WTC11 (cell line): ENCODE measurements around the gene CPSF2. TPM values are rescaled to one million over a fixed set of nuclear protein-coding genes. Genes with fewer than 3 reads are reported as not detected.
"Not testable (repeated sequence)": the region's sequence is repeated elsewhere in the genome, so short reads cannot be mapped to it uniquely, and the experiment has no call there.

Source experiments
- ATAC-seq: fragments of 200-7000 bp; cut with Tn5 transposase; 2 replicates; pipeline ENCODE4 v1.10.0; 2021; ENCODE audit warnings: mild to moderate bottlenecking, moderate library complexity
- CTCF ChIA-PET: fragments of 300-600 bp; sonication (Branson Sonifier 250); formaldehyde crosslinking; loops from one replicate; lab custom pipeline; 2021; ENCODE audit warnings: antibody characterized with exemption; lab: Charles Lee
- POLR2A ChIA-PET: fragments of 350-600 bp; sonication (Branson Sonifier 250); formaldehyde crosslinking; loops from one replicate; lab custom pipeline; 2021; ENCODE audit warnings: antibody characterized with exemption; lab: Charles Lee
- DNase-seq: peaks from one replicate; pipeline ENCODE4 v3.0.0; 2021; ENCODE audit warnings: low spot score
- H3K27ac Mint-ChIP-seq: 2 replicates; pipeline ENCODE4 v1.8.0; 2021; ENCODE audit warnings: mixed read lengths
- H3K27me3 Mint-ChIP-seq: 2 replicates; pipeline ENCODE4 v1.8.0; 2021; ENCODE audit warnings: low read depth, mild to moderate bottlenecking, moderate library complexity, mixed read lengths
- H3K36me3 Mint-ChIP-seq: 2 replicates; pipeline ENCODE4 v1.8.0; 2021; ENCODE audit warnings: mixed read lengths
- H3K4me1 Mint-ChIP-seq: 2 replicates; pipeline ENCODE4 v1.8.0; 2022; ENCODE audit warnings: mixed read lengths
- H3K4me3 Mint-ChIP-seq: 2 replicates; pipeline ENCODE4 v1.8.0; 2021; ENCODE audit warnings: mild to moderate bottlenecking, moderate library complexity, mixed read lengths
- H3K9me3 Mint-ChIP-seq: 2 replicates; pipeline ENCODE4 v1.8.0; 2021; ENCODE audit warnings: mixed read lengths
- ARID4B ChIP-seq: sonication (generic); formaldehyde crosslinking; IDR thresholded peaks from 2 replicates; pipeline ENCODE4 v1.8.0; 2023; ENCODE audit warnings: missing genetic modification reagents, mild to moderate bottlenecking, borderline replicate concordance
- CBFB ChIP-seq: sonication (generic); formaldehyde crosslinking; IDR thresholded peaks from 2 replicates; pipeline ENCODE4 v1.8.1; 2022; ENCODE audit warnings: mild to moderate bottlenecking, low read depth, missing genetic modification reagents
- CREB1 ChIP-seq: sonication (generic); formaldehyde crosslinking; IDR thresholded peaks from 2 replicates; pipeline ENCODE4 v1.8.0; 2023; ENCODE audit warnings: mild to moderate bottlenecking, missing genetic modification reagents
- EMX1 ChIP-seq: fragments of 250-450 bp; sonication (Bioruptor Pico); IDR thresholded peaks from 2 replicates; pipeline ENCODE4 v1.8.0; 2021; ENCODE audit warnings: mild to moderate bottlenecking
- FOXJ3 ChIP-seq: sonication (generic); formaldehyde crosslinking; IDR thresholded peaks from 2 replicates; pipeline ENCODE4 v1.9.0; 2021; ENCODE audit warnings: missing genetic modification reagents, mild to moderate bottlenecking, borderline replicate concordance
- FOXP1 ChIP-seq: sonication (generic); formaldehyde crosslinking; IDR thresholded peaks from 2 replicates; pipeline ENCODE4 v1.8.0; 2022; ENCODE audit warnings: missing genetic modification reagents, mild to moderate bottlenecking, moderate library complexity, borderline replicate concordance
- IRF2 ChIP-seq: sonication (generic); formaldehyde crosslinking; IDR thresholded peaks from 2 replicates; pipeline ENCODE4 v1.8.0; 2022; ENCODE audit warnings: low read depth, missing genetic modification reagents, borderline replicate concordance
- KAT7 ChIP-seq: sonication (generic); formaldehyde crosslinking; IDR thresholded peaks from 2 replicates; pipeline ENCODE4 v1.8.1; 2023; ENCODE audit warnings: missing genetic modification reagents, mild to moderate bottlenecking, borderline replicate concordance
- NFATC4 ChIP-seq: fragments of 250-450 bp; sonication (Bioruptor Pico); IDR thresholded peaks from 2 replicates; pipeline ENCODE4 v1.9.0; 2021; ENCODE audit warnings: mild to moderate bottlenecking
- NFE2L1 ChIP-seq: sonication (generic); formaldehyde crosslinking; IDR thresholded peaks from 2 replicates; pipeline ENCODE4 v1.8.1; 2023; ENCODE audit warnings: missing genetic modification reagents
- NFYB ChIP-seq: sonication (generic); formaldehyde crosslinking; conservative IDR thresholded peaks from 2 replicates; pipeline ENCODE4 v1.8.0; 2022; ENCODE audit warnings: low read depth, missing genetic modification reagents
- NR1H2 ChIP-seq: sonication (generic); formaldehyde crosslinking; IDR thresholded peaks from 2 replicates; pipeline ENCODE4 v1.9.0; 2021; ENCODE audit warnings: mild to moderate bottlenecking, moderate library complexity, missing genetic modification reagents
- PREB ChIP-seq: sonication (generic); formaldehyde crosslinking; IDR thresholded peaks from 2 replicates; pipeline ENCODE4 v1.8.1; 2022; ENCODE audit warnings: mild to moderate bottlenecking, missing genetic modification reagents, moderate library complexity, borderline replicate concordance
- STAT6 ChIP-seq: sonication (generic); formaldehyde crosslinking; conservative IDR thresholded peaks from 2 replicates; pipeline ENCODE4 v1.8.1; 2023; ENCODE audit warnings: mild to moderate bottlenecking, low read depth, missing genetic modification reagents, moderate library complexity
- TEAD4 ChIP-seq: sonication (generic); formaldehyde crosslinking; IDR thresholded peaks from 2 replicates; pipeline ENCODE4 v1.8.0; 2022; ENCODE audit warnings: mild to moderate bottlenecking, missing genetic modification reagents
- ZNF121 ChIP-seq: sonication (generic); formaldehyde crosslinking; IDR thresholded peaks from 2 replicates; pipeline ENCODE4 v1.8.0; 2023; ENCODE audit warnings: missing genetic modification reagents
- ZNF219 ChIP-seq: sonication (generic); formaldehyde crosslinking; IDR thresholded peaks from 2 replicates; pipeline ENCODE4 v1.8.0; 2023; ENCODE audit warnings: missing genetic modification reagents, mild to moderate bottlenecking, borderline replicate concordance
- ZNF416 ChIP-seq: fragments of 250-450 bp; sonication (Bioruptor Pico); IDR thresholded peaks from 2 replicates; pipeline ENCODE4 v1.9.0; 2021; ENCODE audit warnings: mild to moderate bottlenecking, inconsistent platforms
- ZNF425 ChIP-seq: fragments of 250-450 bp; sonication (Bioruptor Pico); conservative IDR thresholded peaks from 2 replicates; pipeline ENCODE4 v1.9.0; 2021; ENCODE audit warnings: mild to moderate bottlenecking
- total RNA-seq: library from RNA; stranded (reverse); gene quantifications from 3 replicates; pipeline ENCODE4 v1.2.3, GENCODE V29; 2021
- TF ChIP-seq, protein P1 (sequence below): fragments of 250-450 bp; sonication (Bioruptor Pico); IDR thresholded peaks from 2 replicates; pipeline ENCODE4 v2.1.2; 2022; ENCODE audit warnings: mild to moderate bottlenecking, moderate library complexity

The CPSF2 gene
- total RNA-seq, 1 experiment from 2014 or later, result 109 TPM

- no peaks in the 10 kb centered on the region for H3K27me3 Mint-ChIP-seq
- POLR2A ChIA-PET, result no interaction called here
- H3K4me3 Mint-ChIP-seq, result no peak overlapping the region
- DNase-seq, result no peak
- TF ChIP-seq FOXJ3, result no peak
- no peak for TF ChIP-seq NR1H2 (CRISPR knock-in tag)
- TF ChIP-seq NFATC4 (CRISPR knock-in tag), result no peak
- no peak for TF ChIP-seq CBFB (CRISPR knock-in tag)
- no peak for TF ChIP-seq STAT6 (CRISPR knock-in tag)
- TF ChIP-seq, protein P1, sequence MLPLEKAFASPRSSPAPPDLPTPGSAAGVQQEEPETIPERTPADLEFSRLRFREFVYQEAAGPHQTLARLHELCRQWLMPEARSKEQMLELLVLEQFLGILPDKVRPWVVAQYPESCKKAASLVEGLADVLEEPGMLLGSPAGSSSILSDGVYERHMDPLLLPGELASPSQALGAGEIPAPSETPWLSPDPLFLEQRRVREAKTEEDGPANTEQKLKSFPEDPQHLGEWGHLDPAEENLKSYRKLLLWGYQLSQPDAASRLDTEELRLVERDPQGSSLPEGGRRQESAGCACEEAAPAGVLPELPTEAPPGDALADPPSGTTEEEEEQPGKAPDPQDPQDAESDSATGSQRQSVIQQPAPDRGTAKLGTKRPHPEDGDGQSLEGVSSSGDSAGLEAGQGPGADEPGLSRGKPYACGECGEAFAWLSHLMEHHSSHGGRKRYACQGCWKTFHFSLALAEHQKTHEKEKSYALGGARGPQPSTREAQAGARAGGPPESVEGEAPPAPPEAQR (CRISPR knock-in tag), result no peak
- TF ChIP-seq ARID4B (CRISPR knock-in tag), result no peak
- no peak for TF ChIP-seq EMX1
- no peak for TF ChIP-seq ZNF121 (CRISPR knock-in tag)
- no peak for TF ChIP-seq IRF2 (CRISPR knock-in tag)
- no peak for TF ChIP-seq NFE2L1 (CRISPR knock-in tag)
- no peak for TF ChIP-seq NFYB
- TF ChIP-seq FOXP1, result no peak
- TF ChIP-seq KAT7, result no peak
- TF ChIP-seq ZNF416, result no peak
- TF ChIP-seq ZNF219, result no peak
- no peak for TF ChIP-seq PREB (CRISPR knock-in tag)
- TF ChIP-seq CREB1 (CRISPR knock-in tag), result no peak
- no peak for TF ChIP-seq TEAD4
- no peak for TF ChIP-seq ZNF425 (CRISPR knock-in tag)
- TF ChIP-seq, all 79 proteins: peak for 0
- H3K36me3 Mint-ChIP-seq, result no peaks in the 10 kb centered on the region
- peaks cover 17% of the 10 kb centered on the region for H3K9me3 Mint-ChIP-seq
- CTCF ChIA-PET, result interaction anchor here (0.6 kb wide), 1 partner anchor 367 kb away, joined by 4 read pairs; no protein-coding TSS in a partner anchor
- H3K4me1 Mint-ChIP-seq, result peaks cover 4% of the 10 kb centered on the region; the same call in 1 of the 2 replicates
- H3K27ac Mint-ChIP-seq, result no peak overlapping the region
- ATAC-seq, result no peak
Measured at GRCh38 chr14:92176476-92176875, 54.7 kb downstream of the CPSF2 start.

- H3K36me3 Mint-ChIP-seq, H3K4me3 Mint-ChIP-seq, POLR2A ChIA-PET, H3K27me3 Mint-ChIP-seq, H3K4me1 Mint-ChIP-seq, H3K27ac Mint-ChIP-seq, ATAC-seq, DNase-seq, CTCF ChIA-PET: not testable (repeated sequence)
- peaks cover 17% of the 10 kb centered on the region for H3K9me3 Mint-ChIP-seq
Measured at GRCh38 chr14:92179178-92179577, 57.4 kb downstream of the CPSF2 start.
